ENCODE measurements around the gene RAPGEF2.

Gene RAPGEF2

DNA sequence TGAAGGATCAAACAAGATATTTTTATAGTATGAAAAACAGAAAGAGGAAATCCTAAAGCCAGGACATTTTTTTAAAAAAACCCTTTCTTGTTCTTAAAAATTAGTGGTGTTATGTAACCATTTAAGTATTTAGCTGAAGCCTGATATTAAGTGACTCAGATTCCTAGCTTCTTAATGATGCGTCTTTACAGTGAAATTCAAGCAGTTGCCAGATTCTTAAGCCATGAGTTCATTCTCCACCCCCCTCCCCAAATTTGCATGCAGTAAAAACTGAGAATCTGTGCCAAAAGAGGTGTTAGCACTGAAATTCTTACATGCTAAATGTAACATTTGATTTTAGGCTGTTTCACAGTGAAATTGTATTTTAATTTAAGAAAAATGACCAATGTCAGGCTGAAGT, 180.8 kb downstream of the RAPGEF2 start:
- no peak overlapping the region for H3K27ac ChIP-seq (ENCODE audit: low read length)
- H3K4me3 ChIP-seq (ENCODE audit: low read length): no peak overlapping the region
- no peaks in the 10 kb centered on the region for H3K36me3 ChIP-seq (ENCODE audit: control insufficient read depth, insufficient read depth, low read length)
- 0 out of 2 replicates have a peak, but pooled peaks cover 1% of the 10 kb centered on the region for H3K4me1 ChIP-seq (ENCODE audit: control insufficient read depth, insufficient read depth, low read length)
- no peak for DNase-seq (ENCODE audit: low read depth, low spot score)
- H3K9me3 ChIP-seq (ENCODE audit: control insufficient read depth, insufficient read depth, low read length): no peaks in the 10 kb centered on the region
- H3K27me3 ChIP-seq (ENCODE audit: control insufficient read depth, insufficient read depth, low read length): no peaks in the 10 kb centered on the region
- no CpG with 5 or more reads among the region's 1 CpG for WGBS (ENCODE audit: insufficient coverage, insufficient read length)

DNA sequence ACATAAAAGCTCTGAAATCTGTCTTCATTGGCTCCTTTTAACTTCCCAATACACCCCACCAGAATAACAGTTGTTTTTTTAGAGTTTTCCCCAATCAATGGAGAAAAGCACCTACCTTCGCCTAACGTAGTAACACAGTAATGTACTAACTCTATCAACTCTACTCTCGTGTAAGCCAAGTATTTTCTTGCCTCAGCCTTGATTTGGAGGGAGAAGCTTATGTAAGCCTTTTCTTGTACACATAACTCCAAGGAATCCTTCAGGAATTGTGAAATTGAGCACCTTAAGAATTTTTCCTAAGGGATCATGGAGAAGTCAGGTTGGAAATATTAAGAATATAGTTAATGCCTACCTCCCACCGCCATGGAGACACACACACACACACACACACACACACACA, 181.2 kb downstream of the RAPGEF2 start:
- DNase-seq (ENCODE audit: low read depth, low spot score): no peak
- H3K36me3 ChIP-seq (ENCODE audit: control insufficient read depth, insufficient read depth, low read length): no peaks in the 10 kb centered on the region
- H3K27ac ChIP-seq (ENCODE audit: low read length): no peak overlapping the region
- no CpG with 5 or more reads among the region's 4 CpGs for WGBS (ENCODE audit: insufficient coverage, insufficient read length)
- H3K4me3 ChIP-seq (ENCODE audit: low read length): no peak overlapping the region
- H3K9me3 ChIP-seq (ENCODE audit: control insufficient read depth, insufficient read depth, low read length): no peaks in the 10 kb centered on the region
- H3K4me1 ChIP-seq (ENCODE audit: control insufficient read depth, insufficient read depth, low read length): 0 out of 2 replicates have a peak, but pooled peaks cover 1% of the 10 kb centered on the region
- no peaks in the 10 kb centered on the region for H3K27me3 ChIP-seq (ENCODE audit: control insufficient read depth, insufficient read depth, low read length)

DNA sequence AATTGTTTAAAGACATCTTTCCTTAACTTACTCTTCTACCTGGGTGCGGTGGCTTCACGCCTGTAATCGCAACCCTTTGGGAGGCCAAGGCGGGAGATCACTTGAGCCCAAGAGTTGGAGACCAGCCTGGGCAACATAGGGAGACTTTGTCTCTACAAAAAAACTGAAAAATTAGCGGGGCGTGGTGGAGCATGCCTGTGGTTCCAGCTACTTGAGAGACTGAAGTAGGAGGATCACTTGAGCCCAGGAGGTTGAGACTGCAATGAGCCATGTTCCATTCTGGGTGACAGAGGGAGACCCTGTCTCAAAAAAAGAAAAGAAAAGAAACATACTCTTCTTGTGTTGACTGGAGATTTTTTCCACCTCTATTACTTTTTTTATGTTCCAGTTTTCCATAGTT, 181.9 kb downstream of the RAPGEF2 start:
- Histone ChIP-seq H3K36me3 (ENCODE audit: control insufficient read depth, insufficient read depth, low read length) (no peaks in the 10 kb centered on the region), H3K4me1 (ENCODE audit: control insufficient read depth, insufficient read depth, low read length) (0 out of 2 replicates have a peak, but pooled peaks cover 1% of the 10 kb centered on the region), H3K9me3 (ENCODE audit: control insufficient read depth, insufficient read depth, low read length) (no peaks in the 10 kb centered on the region), H3K27me3 (ENCODE audit: control insufficient read depth, insufficient read depth, low read length) (no peaks in the 10 kb centered on the region), H3K27ac (ENCODE audit: low read length) (no peak overlapping the region), H3K4me3 (ENCODE audit: low read length) (no peak overlapping the region)
- WGBS (ENCODE audit: insufficient coverage, insufficient read length): no CpG with 5 or more reads among the region's 6 CpGs
- DNase-seq (ENCODE audit: low read depth, low spot score): no peak

DNA sequence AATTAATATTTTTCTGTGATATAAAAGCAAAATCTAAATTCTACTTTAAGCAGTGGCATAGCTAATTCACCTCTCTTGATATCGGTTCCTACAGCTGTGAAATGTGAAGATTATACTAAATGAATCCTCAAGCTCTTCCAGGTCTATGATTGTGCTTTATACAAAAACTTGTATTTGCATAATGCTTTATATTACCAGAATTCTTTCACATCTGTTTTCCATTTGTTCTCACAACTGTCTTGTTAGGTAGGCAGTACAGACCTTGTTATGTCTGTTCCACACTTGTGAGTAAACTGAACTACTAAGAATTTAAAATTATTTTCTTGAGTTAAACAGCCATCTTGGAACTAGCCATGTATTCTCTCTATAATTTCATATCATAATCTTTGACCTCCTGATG, 184.9 kb downstream of the RAPGEF2 start:
- H3K4me3 ChIP-seq (ENCODE audit: low read length): no peak overlapping the region
- no CpG with 5 or more reads among the region's 1 CpG for WGBS (ENCODE audit: insufficient coverage, insufficient read length)
- no peaks in the 10 kb centered on the region for H3K36me3 ChIP-seq (ENCODE audit: control insufficient read depth, insufficient read depth, low read length)
- DNase-seq (ENCODE audit: low read depth, low spot score): no peak
- no peaks in the 10 kb centered on the region for H3K9me3 ChIP-seq (ENCODE audit: control insufficient read depth, insufficient read depth, low read length)
- H3K27me3 ChIP-seq (ENCODE audit: control insufficient read depth, insufficient read depth, low read length): no peaks in the 10 kb centered on the region
- no peak overlapping the region for H3K27ac ChIP-seq (ENCODE audit: low read length)
- 0 out of 2 replicates have a peak, but pooled peaks cover 1% of the 10 kb centered on the region for H3K4me1 ChIP-seq (ENCODE audit: control insufficient read depth, insufficient read depth, low read length)

DNA sequence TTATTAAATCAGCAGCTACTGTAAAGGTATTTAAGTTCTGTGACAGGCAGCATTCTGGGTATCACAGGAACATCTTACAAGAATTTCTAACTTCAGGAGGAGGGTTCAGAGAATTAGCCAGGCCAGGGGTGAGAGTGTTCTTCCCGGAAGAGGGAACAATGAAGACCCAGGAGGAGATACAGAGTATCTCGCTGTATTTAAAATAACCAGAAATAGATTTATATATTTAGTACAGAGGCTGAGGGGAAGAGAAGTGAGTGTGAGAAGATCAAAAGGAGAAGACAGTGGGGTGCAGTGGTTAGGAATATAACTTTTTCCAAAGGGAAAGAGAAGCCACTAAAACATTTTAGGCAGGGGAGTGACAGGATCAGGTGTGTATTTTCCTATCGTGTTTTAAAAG, 186.8 kb downstream of the RAPGEF2 start:
- WGBS (ENCODE audit: insufficient coverage, insufficient read length): no CpG with 5 or more reads among the region's 3 CpGs
- no peak overlapping the region for H3K27ac ChIP-seq (ENCODE audit: low read length)
- H3K4me1 ChIP-seq (ENCODE audit: control insufficient read depth, insufficient read depth, low read length): no peaks in the 10 kb centered on the region; the same call in 1 of the 2 replicates
- no peaks in the 10 kb centered on the region for H3K36me3 ChIP-seq (ENCODE audit: control insufficient read depth, insufficient read depth, low read length)
- H3K27me3 ChIP-seq (ENCODE audit: control insufficient read depth, insufficient read depth, low read length): no peaks in the 10 kb centered on the region
- no peak for DNase-seq (ENCODE audit: low read depth, low spot score)
- no peaks in the 10 kb centered on the region for H3K9me3 ChIP-seq (ENCODE audit: control insufficient read depth, insufficient read depth, low read length)
- no peak overlapping the region for H3K4me3 ChIP-seq (ENCODE audit: low read length)

DNA sequence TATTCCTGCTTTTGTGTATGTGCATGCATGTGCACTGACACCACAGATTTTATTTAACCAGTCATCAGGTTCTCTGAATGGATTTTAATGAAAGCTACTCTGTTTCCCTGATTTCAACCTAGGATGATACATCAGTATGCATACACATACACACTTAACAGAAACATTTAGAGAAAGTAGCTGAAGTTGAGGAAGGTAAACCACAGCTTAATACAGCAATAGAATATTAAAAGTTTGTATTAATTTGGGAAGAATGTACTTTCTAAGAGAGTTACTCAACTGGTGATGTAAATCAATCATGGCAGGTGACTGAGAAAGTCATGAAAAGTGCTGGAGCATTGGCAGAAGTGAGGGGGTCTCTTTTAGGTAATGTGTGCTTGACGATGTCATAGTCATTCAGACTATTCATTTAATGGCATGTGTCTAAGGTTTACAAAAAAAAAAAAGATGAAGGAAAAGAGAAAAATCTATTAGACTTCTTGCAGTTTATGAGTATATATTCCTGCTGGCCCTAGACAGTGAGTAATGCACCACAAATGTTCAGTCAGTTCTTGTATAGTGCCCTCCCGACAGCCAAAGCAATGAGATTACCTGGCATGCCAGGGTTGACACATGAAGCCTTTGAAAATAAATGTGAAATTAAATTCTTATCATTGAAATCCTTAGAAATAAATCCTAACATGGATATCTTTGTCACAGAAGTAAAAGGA, 187.6 kb downstream of the RAPGEF2 start:
- DNase-seq (ENCODE audit: low read depth, low spot score): no peak

DNA sequence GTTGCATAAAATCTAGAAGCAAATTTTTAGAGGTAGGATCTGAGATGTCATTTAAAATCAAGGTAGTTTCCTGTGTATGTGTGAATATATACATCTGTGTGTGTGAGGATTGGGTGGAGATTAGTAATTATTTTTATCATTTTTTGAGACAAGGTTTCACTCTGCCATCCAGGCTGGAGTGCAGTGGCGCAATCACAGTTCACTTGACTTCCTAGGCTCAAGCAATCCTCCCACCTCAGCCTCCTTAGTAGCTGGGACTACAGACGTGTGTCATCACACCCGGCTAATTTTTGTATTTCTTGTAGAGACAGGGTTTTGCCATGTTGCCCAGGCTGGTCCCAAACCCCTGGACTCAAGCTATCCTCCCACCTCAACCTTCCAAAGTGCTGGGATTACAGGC, 188.3 kb downstream of the RAPGEF2 start:
- Histone ChIP-seq H3K36me3 (ENCODE audit: control insufficient read depth, insufficient read depth, low read length) (no peaks in the 10 kb centered on the region), H3K27me3 (ENCODE audit: control insufficient read depth, insufficient read depth, low read length) (no peaks in the 10 kb centered on the region), H3K4me3 (ENCODE audit: low read length) (no peak overlapping the region), H3K27ac (ENCODE audit: low read length) (no peak overlapping the region), H3K4me1 (ENCODE audit: control insufficient read depth, insufficient read depth, low read length) (no peaks in the 10 kb centered on the region; the same call in 1 of the 2 replicates), H3K9me3 (ENCODE audit: control insufficient read depth, insufficient read depth, low read length) (no peaks in the 10 kb centered on the region)
- no peak for DNase-seq (ENCODE audit: low read depth, low spot score)
- WGBS (ENCODE audit: insufficient coverage, insufficient read length): no CpG with 5 or more reads among the region's 3 CpGs

More for the DNA sequence above, 187.6 kb downstream of the RAPGEF2 start:
- H3K27ac ChIP-seq (ENCODE audit: low read length): no peak overlapping the region
- no peak overlapping the region for H3K4me3 ChIP-seq (ENCODE audit: low read length)
- H3K4me1 ChIP-seq (ENCODE audit: control insufficient read depth, insufficient read depth, low read length): no peaks in the 10 kb centered on the region; the same call in 1 of the 2 replicates
- H3K27me3 ChIP-seq (ENCODE audit: control insufficient read depth, insufficient read depth, low read length): no peaks in the 10 kb centered on the region
- no peaks in the 10 kb centered on the region for H3K36me3 ChIP-seq (ENCODE audit: control insufficient read depth, insufficient read depth, low read length)
- no CpG with 5 or more reads among the region's 2 CpGs for WGBS (ENCODE audit: insufficient coverage, insufficient read length)
- H3K9me3 ChIP-seq (ENCODE audit: control insufficient read depth, insufficient read depth, low read length): no peaks in the 10 kb centered on the region

DNA sequence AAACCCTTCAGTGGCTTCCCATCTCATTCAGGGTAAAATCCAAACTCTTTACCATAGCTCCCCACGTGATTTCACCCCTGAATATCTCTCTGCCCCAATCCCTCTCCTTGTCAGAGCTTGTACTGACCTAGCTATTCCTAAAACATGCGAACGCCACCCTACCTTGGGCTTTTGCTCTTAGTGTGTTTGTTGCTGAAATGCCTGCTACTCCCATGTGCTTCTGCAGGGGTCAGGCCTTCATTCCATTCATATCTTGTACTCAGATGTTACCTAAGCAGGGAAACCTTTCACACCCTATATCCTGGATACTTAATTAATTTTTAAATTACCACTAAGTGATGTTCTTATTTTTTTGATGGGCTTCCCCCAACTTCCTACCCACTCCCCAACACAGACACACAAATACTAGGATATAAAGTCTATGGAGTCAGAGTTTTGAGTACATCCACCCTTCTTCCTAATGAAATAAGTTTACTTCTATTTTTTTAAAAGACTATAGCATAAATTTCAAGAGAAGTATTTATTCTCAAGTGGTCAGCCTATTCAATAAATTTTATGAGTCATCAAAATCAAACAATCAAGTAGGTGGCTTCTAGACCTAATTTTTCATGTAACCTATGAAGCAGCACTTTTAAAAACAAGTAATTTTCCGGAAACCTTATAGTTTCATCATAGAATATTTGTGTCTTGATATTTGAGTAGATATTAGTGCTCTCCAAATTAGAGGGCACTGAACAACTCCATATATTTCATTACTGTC, 189.4 kb downstream of the RAPGEF2 start:
- Histone ChIP-seq H3K4me1 (ENCODE audit: control insufficient read depth, insufficient read depth, low read length) (peaks cover 1% of the 10 kb centered on the region), H3K9me3 (ENCODE audit: control insufficient read depth, insufficient read depth, low read length) (no peaks in the 10 kb centered on the region), H3K27ac (ENCODE audit: low read length) (no peak overlapping the region), H3K27me3 (ENCODE audit: control insufficient read depth, insufficient read depth, low read length) (no peaks in the 10 kb centered on the region), H3K4me3 (ENCODE audit: low read length) (no peak overlapping the region), H3K36me3 (ENCODE audit: control insufficient read depth, insufficient read depth, low read length) (no peaks in the 10 kb centered on the region)
- no CpG with 5 or more reads among the region's 4 CpGs for WGBS (ENCODE audit: insufficient coverage, insufficient read length)
- DNase-seq (ENCODE audit: low read depth, low spot score): no peak

DNA sequence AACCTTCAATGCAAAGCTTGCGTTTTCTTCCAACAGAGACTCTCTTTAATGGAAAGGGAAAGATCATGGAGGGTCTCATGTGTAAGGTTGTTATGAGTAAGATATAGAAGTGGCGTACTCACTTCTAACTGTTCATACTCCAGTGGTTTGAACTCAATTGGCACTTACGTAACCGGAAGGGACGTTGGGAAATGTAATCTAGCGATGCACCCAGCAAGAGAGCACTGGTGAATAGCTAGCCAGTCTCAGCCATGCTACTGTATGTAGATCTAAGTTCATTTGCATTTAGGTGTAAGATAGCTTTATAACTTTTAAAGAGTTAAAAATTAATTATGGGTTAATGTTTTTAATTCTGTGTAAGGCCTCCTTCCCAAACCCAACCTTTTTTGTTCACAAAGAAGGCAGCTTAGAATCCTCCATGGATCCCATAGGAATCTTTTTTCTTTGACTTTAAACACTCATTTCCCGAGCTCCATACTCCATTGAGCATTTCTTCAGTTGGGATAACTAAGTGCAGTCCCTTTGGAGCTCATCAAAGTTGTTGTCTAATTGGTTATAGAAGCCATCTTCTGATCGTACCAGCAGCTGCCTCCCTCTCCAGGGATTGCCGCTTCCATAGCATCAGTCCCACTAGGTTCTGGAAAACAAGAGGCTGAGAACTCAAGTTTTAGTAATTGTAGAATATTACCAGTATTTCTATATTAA, 191.1 kb downstream of the RAPGEF2 start:
- WGBS (ENCODE audit: insufficient coverage, insufficient read length): no CpG with 5 or more reads among the region's 9 CpGs
- no peak for DNase-seq (ENCODE audit: low read depth, low spot score)
- Histone ChIP-seq H3K9me3 (ENCODE audit: control insufficient read depth, insufficient read depth, low read length) (no peaks in the 10 kb centered on the region), H3K27me3 (ENCODE audit: control insufficient read depth, insufficient read depth, low read length) (no peaks in the 10 kb centered on the region), H3K4me3 (ENCODE audit: low read length) (no peak overlapping the region), H3K27ac (ENCODE audit: low read length) (no peak overlapping the region), H3K4me1 (ENCODE audit: control insufficient read depth, insufficient read depth, low read length) (peaks cover 1% of the 10 kb centered on the region), H3K36me3 (ENCODE audit: control insufficient read depth, insufficient read depth, low read length) (no peaks in the 10 kb centered on the region)

DNA sequence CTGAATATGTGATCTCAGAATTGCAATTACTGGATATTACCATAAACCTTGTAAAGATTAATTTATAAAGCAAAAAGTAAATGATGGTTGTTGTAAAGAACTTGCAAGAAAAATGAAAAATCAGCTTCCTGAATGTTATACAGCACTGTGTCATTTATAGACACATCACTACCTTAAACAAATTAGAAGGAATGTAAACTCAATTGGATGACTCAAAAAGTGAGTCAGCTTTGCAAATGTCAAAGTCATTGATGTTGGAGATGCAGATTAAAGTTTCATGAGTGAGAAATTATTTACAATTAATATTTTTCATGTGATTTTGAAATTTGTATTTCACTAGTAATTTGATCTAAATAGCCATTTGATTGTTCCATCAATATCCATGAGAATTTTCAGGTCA, 193.2 kb downstream of the RAPGEF2 start:
- peaks cover 1% of the 10 kb centered on the region for H3K4me1 ChIP-seq (ENCODE audit: control insufficient read depth, insufficient read depth, low read length)
- DNase-seq (ENCODE audit: low read depth, low spot score): no peak
- no peaks in the 10 kb centered on the region for H3K36me3 ChIP-seq (ENCODE audit: control insufficient read depth, insufficient read depth, low read length)
- no peak overlapping the region for H3K27ac ChIP-seq (ENCODE audit: low read length)
- no peaks in the 10 kb centered on the region for H3K9me3 ChIP-seq (ENCODE audit: control insufficient read depth, insufficient read depth, low read length)
- H3K27me3 ChIP-seq (ENCODE audit: control insufficient read depth, insufficient read depth, low read length): no peaks in the 10 kb centered on the region
- no peak overlapping the region for H3K4me3 ChIP-seq (ENCODE audit: low read length)

Data from iPS DF 6.9 (cell line).